K562 (cell line): ENCODE data around the gene KRTAP4-7. TPM values are rescaled to one million over a fixed set of nuclear protein-coding genes. Genes with fewer than 3 reads are reported as not detected.

Experiments
- ATAC-seq: fragments of 200-7000 bp; cut with Tn5 transposase; 3 replicates; pipeline ENCODE4 v1.9.1; 2020; ENCODE audit warnings: moderate library complexity
- BruUV-seq: library from RNA; stranded (reverse); fragments of 400-500 nt; replicated peaks from 2 replicates; lab custom pipeline; 2021; lab: Mats Ljungman, UMichigan
- CTCF ChIA-PET: fragments of 300-600 bp; formaldehyde crosslinking; extraction: SDS; loops from one replicate; lab custom pipeline; 2021; ENCODE audit warnings: low intra/inter-chr PET ratio; lab: Yijun Ruan, JAX
- POLR2A ChIA-PET: fragments of 300-600, 350-650 bp; sonication (Branson Sonifier 250); formaldehyde crosslinking; extraction: SDS; loops from one replicate; lab custom pipeline; 2021; ENCODE audit warnings: antibody characterized with exemption, inconsistent platforms; lab: Yijun Ruan, JAX
- DNase-seq, 4 experiments: peaks; one replicate each; pipeline versions ENCODE4 v3.0.0 to v3.0.0-alpha.2; 2011 to 2018; ENCODE audit warnings: low spot score in 3 of 4, mixed read lengths in 3 of 4; ENCODE audit errors: extremely low read depth in 1 of 4
- FAIRE-seq: peaks from 2 replicates; lab custom pipeline; 2011; peaks lifted over from hg19 to GRCh38; lab: Jason Lieb, UNC
- H2AFZ ChIP-seq: 2 replicates; pipeline ENCODE4 v1.6.0; 2011; ENCODE audit warnings: low read depth, low read length, control low read depth, inconsistent platforms
- H3K27ac ChIP-seq: fragments of 200-600 bp; 3 replicates; pipeline ENCODE4 v1.8.0; 2011; ENCODE audit warnings: low read depth, mild to moderate bottlenecking, control low read depth, inconsistent platforms, low read length, moderate library complexity, mixed read lengths; ENCODE audit errors: extremely low read depth
- H3K27me3 ChIP-seq, 2 experiments: fragments of 300-600 bp in 1 of 2; 2 replicates in 1 of 2; 3 replicates in 1 of 2; pipeline versions ENCODE4 v1.6.0 to v1.8.0; 2011; ENCODE audit warnings: inconsistent platforms in 2 of 2, low read length in 2 of 2, mild to moderate bottlenecking in 1 of 2, mixed read lengths in 1 of 2, moderate library complexity in 1 of 2; ENCODE audit not compliant: control insufficient read depth in 2 of 2, insufficient read depth in 2 of 2
- H3K36me3 ChIP-seq: fragments of 300-600 bp; 3 replicates; pipeline ENCODE4 v1.8.0; 2011; ENCODE audit warnings: mild to moderate bottlenecking, low read length, inconsistent platforms; ENCODE audit not compliant: control insufficient read depth, insufficient read depth
- H3K4me1 ChIP-seq, 2 experiments: fragments of 200-600 bp in 1 of 2; replicated peaks in 1 of 2; 2 replicates in 1 of 2; 3 replicates in 1 of 2; pipeline versions ENCODE4 v1.5.1 to v1.8.0; 2011; ENCODE audit warnings: inconsistent platforms in 2 of 2, low read length in 2 of 2, mild to moderate bottlenecking in 1 of 2, mixed read lengths in 1 of 2, moderate library complexity in 1 of 2; ENCODE audit not compliant: control insufficient read depth in 2 of 2, insufficient read depth in 2 of 2
- H3K4me2 ChIP-seq: 2 replicates; pipeline ENCODE4 v1.6.1; 2011; ENCODE audit warnings: low read length, control low read depth, inconsistent platforms, mixed read lengths; ENCODE audit not compliant: insufficient read depth
- H3K4me3 ChIP-seq: fragments of 200-600 bp; sonication (generic), shearing (Covaris generic); 2 replicates; pipeline ENCODE4 v1.5.1; 2016; ENCODE audit warnings: control low read depth, inconsistent platforms
- H3K79me2 ChIP-seq: fragments of 200-600 bp; 3 replicates; pipeline ENCODE4 v1.8.0; 2011; ENCODE audit warnings: low read length, inconsistent platforms; ENCODE audit not compliant: control insufficient read depth, insufficient read depth
- H3K9ac ChIP-seq, 2 experiments: 2 replicates each; pipeline versions ENCODE4 v1.6.0 to v1.6.1; 2011; ENCODE audit warnings: low read depth in 2 of 2, low read length in 2 of 2, control low read depth in 1 of 2, inconsistent platforms in 1 of 2, mild to moderate bottlenecking in 1 of 2, mixed read lengths in 1 of 2; ENCODE audit not compliant: insufficient read depth in 1 of 2
- H3K9me1 ChIP-seq: one replicate; pipeline ENCODE4 v1.6.0; 2011; ENCODE audit warnings: inconsistent platforms, mild to moderate bottlenecking, low read length, moderate library complexity; ENCODE audit not compliant: control insufficient read depth, insufficient read depth
- H3K9me3 ChIP-seq: replicated peaks from 2 replicates; pipeline ENCODE4 v1.5.1; 2011; ENCODE audit warnings: low read depth, low read length, inconsistent platforms; ENCODE audit not compliant: control insufficient read depth, insufficient read depth
- H4K20me1 ChIP-seq: replicated peaks from 2 replicates; pipeline ENCODE4 v1.6.1; 2011; ENCODE audit warnings: low read length, inconsistent platforms, mixed read lengths; ENCODE audit not compliant: control insufficient read depth, insufficient read depth
- ATF1 ChIP-seq, 2 experiments: fragments of 450-650 bp in 1 of 2; IDR thresholded peaks; 2 replicates each; pipeline ENCODE4 v1.6.1; 2016; ENCODE audit warnings: missing compliant biosample characterization in 1 of 2, missing genetic modification characterization in 1 of 2
- BCL6 ChIP-seq: fragments of 250-450 bp; sonication (Bioruptor Pico); IDR thresholded peaks from 2 replicates; pipeline ENCODE4 v1.4.0; 2020
- ETV1 ChIP-seq: fragments of 450-650 bp; conservative IDR thresholded peaks from 2 replicates; pipeline ENCODE4 v1.6.1; 2016; ENCODE audit warnings: missing genetic modification characterization, control low read depth, low read depth, missing compliant biosample characterization
- GABPA ChIP-seq: fragments of 200-800 bp; sonication (Bioruptor generic); conservative IDR thresholded peaks from 2 replicates; pipeline ENCODE4 v1.6.1; 2016; ENCODE audit warnings: low read depth, missing genetic modification characterization, missing compliant biosample characterization
- HDAC2 ChIP-seq: fragments of 450-650 bp; IDR thresholded peaks from 2 replicates; pipeline ENCODE4 v1.6.1; 2016; ENCODE audit warnings: mild to moderate bottlenecking
- HNRNPH1 ChIP-seq: fragments of 200-400 bp; formaldehyde crosslinking; optimal IDR thresholded peaks from 2 replicates; pipeline ENCODE3; 2017; ENCODE audit warnings: low read depth, mild to moderate bottlenecking, low read length, moderate library complexity
- PRDM10 ChIP-seq: fragments of 450-650 bp; IDR thresholded peaks from 2 replicates; pipeline ENCODE4 v1.6.1; 2018; ENCODE audit not compliant: partially characterized antibody
- WGBS: fragments of 100-300 bp; shearing (Covaris generic); methylation state at CpG from one replicate; pipeline ENCODE4 v1.1.6; 2016; ENCODE audit warnings: low coverage, mixed read lengths; ENCODE audit not compliant: insufficient coverage; ENCODE audit errors: missing lambda C conversion rate; 5-methylcytosine and 5-hydroxymethylcytosine counted together
- in situ Hi-C: fragments of 300-500 bp; cut with MboI; formaldehyde crosslinking; loops from 4 replicates; pipeline ENCODE4 v1.15.0; 2018; ENCODE audit warnings: inconsistent platforms, mixed read lengths
- intact Hi-C: fragments of 100-400 bp; cut with micrococcal nuclease; formaldehyde crosslinking; loops from 2 replicates; pipeline ENCODE4 v1.14.2; 2022
- polyA plus RNA-seq, 8 experiments: library from polyadenylated mRNA; depleted of rRNA in 4 of 8; stranded (reverse) in 5 of 8; unstranded in 3 of 8; fragments of >200 nt; fragmentation: Nextera tagmentation in 2 of 8; fragmentation: Illumina TruSeq in 1 of 8; extraction: Ambion mirVana in 2 of 8; extraction: Trizol in 1 of 8; gene quantifications; 2 replicates each; pipeline versions ENCODE4 v1.2.1 to v1.2.3, GENCODE V29; 2011 to 2014; ENCODE audit warnings: inconsistent platforms in 1 of 8, missing spikeins in 1 of 8
- total RNA-seq, 7 experiments: library from RNA; depleted of rRNA in 6 of 7; stranded (reverse); fragments of >200 nt in 6 of 7; fragmentation: Illumina TruSeq in 2 of 7; extraction: Trizol in 2 of 7; gene quantifications; 2 replicates each; pipeline versions ENCODE4 v1.2.1 to v1.2.3, GENCODE V29; 2011 to 2021; ENCODE audit warnings: low replicate concordance in 1 of 7

The KRTAP4-7 gene
- total and polyA plus RNA-seq, 9 of the 15 experiments (the other 6 are each of a cell fraction or from before 2014, with no cell fraction given) = not detected

- DNase-seq = no peak
- Histone ChIP-seq H3K9ac (no peak overlapping the region), H3K36me3 (no peaks in the 10 kb centered on the region), H3K9me3 (no peaks in the 10 kb centered on the region), H3K4me1 (peaks cover 0 to under 1% of the 10 kb centered on the region in 2 experiments; a peak in 1 of 5 replicates), H3K4me2 (no peak overlapping the region), H3K27ac (no peak overlapping the region), H3K4me3 (no peak overlapping the region), H3K79me2 (no peaks in the 10 kb centered on the region), H3K27me3 (no peaks in the 10 kb centered on the region; a peak in 1 of 5 replicates), H3K9me1 (no peaks in the 10 kb centered on the region), H4K20me1 (no peaks in the 10 kb centered on the region), H2AFZ (no peak overlapping the region)
- POLR2A ChIA-PET = interaction anchor here (0.6 to 0.8 kb wide), 3 partner anchors 34 to 366 kb away, joined by 3 to 4 read pairs (median 3); no protein-coding TSS in a partner anchor
- in situ Hi-C loops = no loop called here
- WGBS = 5% methylated on average over 5 of the region's 5 CpGs
- no TSS peak for BruUV-seq
- intact Hi-C loops = no loop called here
- TF ChIP-seq ETV1 = peak; percentile 40; the same call in 1 of the 2 replicates
- peak; percentile 58 for TF ChIP-seq GABPA (tag)
- TF ChIP-seq HNRNPH1 = no peak
- CTCF ChIA-PET = no interaction called here
- no peak for ATAC-seq
- FAIRE-seq = no peak
Measured at GRCh38 chr17:41071606-41072360, 12.2 kb upstream of the KRTAP4-7 start.

- intact Hi-C loops = no loop called here
- ATAC-seq (no peak), FAIRE-seq (no peak), DNase-seq (no peak)
- Histone ChIP-seq H3K9me1 (no peaks in the 10 kb centered on the region), H3K4me2 (no peak overlapping the region), H3K9ac (no peak overlapping the region), H3K4me1 (no peaks in the 10 kb centered on the region), H3K36me3 (no peaks in the 10 kb centered on the region), H3K27me3 (no peaks in the 10 kb centered on the region; a peak in 1 of 5 replicates), H3K27ac (no peak overlapping the region), H3K4me3 (no peak overlapping the region), H3K79me2 (no peaks in the 10 kb centered on the region), H2AFZ (no peak overlapping the region), H3K9me3 (no peaks in the 10 kb centered on the region), H4K20me1 (no peaks in the 10 kb centered on the region)
- POLR2A ChIA-PET = no interaction called here
- CTCF ChIA-PET = no interaction called here
- no TSS peak for BruUV-seq
- WGBS = 0% methylated on average over 2 of the region's 2 CpGs
- in situ Hi-C loops = no loop called here
- TF ChIP-seq HDAC2 (no peak), BCL6 (CRISPR knock-in tag) (no peak), PRDM10 (no peak), ATF1 (CRISPR knock-in tag; IDR thresholded peaks at IDR 0.05) (no peak), ATF1 (tag; IDR thresholded peaks at IDR 0.05) (no peak)
Measured at GRCh38 chr17:41073676-41074075, 10.3 kb upstream of the KRTAP4-7 start.
